H9 (cell line): ENCODE measurements around the gene SLC39A8. TPM values are rescaled to one million over a fixed set of nuclear protein-coding genes. Genes with fewer than 3 reads are reported as not detected.

Source experiments
- DNase-seq: peaks from one replicate; pipeline ENCODE4 v3.0.0-alpha.2; 2017
- H2AFZ ChIP-seq: one replicate; pipeline ENCODE4 v1.6.1; 2013; ENCODE audit warnings: mild to moderate bottlenecking, low read length, control low read depth, moderate library complexity
- H2AK5ac ChIP-seq: 2 replicates; pipeline ENCODE4 v1.6.1; 2013; ENCODE audit warnings: low read length, control low read depth, mixed read lengths; ENCODE audit not compliant: insufficient read length
- H2BK120ac ChIP-seq: one replicate; pipeline ENCODE4 v1.6.1; 2013; ENCODE audit warnings: low read depth, mild to moderate bottlenecking, low read length, control low read depth, inconsistent platforms; ENCODE audit not compliant: poor library complexity, severe bottlenecking
- H2BK12ac ChIP-seq: 2 replicates; pipeline ENCODE4 v1.6.1; 2013; ENCODE audit warnings: low read length, control low read depth, mixed read lengths, low read depth; ENCODE audit not compliant: insufficient read length
- H2BK15ac ChIP-seq: 2 replicates; pipeline ENCODE4 v1.6.1; 2013; ENCODE audit warnings: low read depth, low read length, control low read depth
- H2BK20ac ChIP-seq: one replicate; pipeline ENCODE4 v1.6.1; 2013; ENCODE audit warnings: low read depth, mild to moderate bottlenecking, low read length, control low read depth, inconsistent platforms; ENCODE audit not compliant: poor library complexity, severe bottlenecking
- H2BK5ac ChIP-seq: 2 replicates; pipeline ENCODE4 v1.6.1; 2013; ENCODE audit warnings: low read length, control low read depth, mixed read lengths; ENCODE audit not compliant: insufficient read length
- H3K14ac ChIP-seq: 2 replicates; pipeline ENCODE4 v1.6.1; 2013; ENCODE audit warnings: low read length, control low read depth; ENCODE audit not compliant: insufficient read depth
- H3K18ac ChIP-seq: 2 replicates; pipeline ENCODE4 v1.6.1; 2013; ENCODE audit warnings: low read depth, mild to moderate bottlenecking, mixed read lengths, low read length, control low read depth; ENCODE audit not compliant: insufficient read length
- H3K23ac ChIP-seq: 2 replicates; pipeline ENCODE4 v1.6.1; 2013; ENCODE audit warnings: low read length, control low read depth, mixed read lengths, low read depth; ENCODE audit not compliant: insufficient read length
- H3K23me2 ChIP-seq: 2 replicates; pipeline ENCODE4 v1.6.1; 2013; ENCODE audit warnings: low read depth, mild to moderate bottlenecking, mixed read lengths, low read length, control low read depth; ENCODE audit not compliant: insufficient read length, poor library complexity, severe bottlenecking
- H3K27ac ChIP-seq: 2 replicates; pipeline ENCODE4 v1.5.1; 2013; ENCODE audit warnings: low read length, control low read depth, mixed read lengths, low read depth; ENCODE audit not compliant: insufficient read length
- H3K27me3 ChIP-seq: 2 replicates; pipeline ENCODE4 v1.6.1; 2013; ENCODE audit warnings: low read length, control low read depth, inconsistent platforms; ENCODE audit not compliant: insufficient read depth
- H3K4ac ChIP-seq: 2 replicates; pipeline ENCODE4 v1.6.1; 2013; ENCODE audit warnings: low read depth, mild to moderate bottlenecking, control low read depth, inconsistent platforms, low read length, moderate library complexity
- H3K4me1 ChIP-seq: 2 replicates; pipeline ENCODE4 v1.6.1; 2013; ENCODE audit warnings: low read length, control low read depth, inconsistent platforms; ENCODE audit not compliant: insufficient read depth
- H3K4me2 ChIP-seq: 2 replicates; pipeline ENCODE4 v1.6.1; 2013; ENCODE audit warnings: low read length, control low read depth, mixed read lengths; ENCODE audit not compliant: insufficient read length, insufficient read depth
- H3K56ac ChIP-seq: 2 replicates; pipeline ENCODE4 v1.6.1; 2013; ENCODE audit warnings: low read depth, mild to moderate bottlenecking, mixed read lengths, low read length, control low read depth; ENCODE audit not compliant: insufficient read length
- H3K79me1 ChIP-seq: 2 replicates; pipeline ENCODE4 v1.6.1; 2013; ENCODE audit warnings: low read depth, mild to moderate bottlenecking, moderate library complexity, low read length, control low read depth, inconsistent platforms; ENCODE audit not compliant: insufficient read depth, poor library complexity, severe bottlenecking
- H3K79me2 ChIP-seq: 2 replicates; pipeline ENCODE4 v1.6.1; 2013; ENCODE audit warnings: low read length, control low read depth, inconsistent platforms; ENCODE audit not compliant: insufficient read depth
- H3K9ac ChIP-seq: 2 replicates; pipeline ENCODE4 v1.6.1; 2013; ENCODE audit warnings: low read length, control low read depth, mixed read lengths; ENCODE audit not compliant: insufficient read length; ENCODE audit errors: extremely low read depth
- H3K9me3 ChIP-seq: one replicate; pipeline ENCODE4 v1.6.1; 2013; ENCODE audit warnings: low read depth, low read length, inconsistent platforms; ENCODE audit not compliant: control insufficient read depth
- H3T11ph ChIP-seq: one replicate; pipeline ENCODE4 v1.6.1; 2013; ENCODE audit warnings: mild to moderate bottlenecking, low read length, control low read depth, inconsistent platforms
- H4K20me1 ChIP-seq: one replicate; pipeline ENCODE4 v1.6.1; 2013; ENCODE audit not compliant: control insufficient read depth, insufficient read length, insufficient read depth
- H4K5ac ChIP-seq: 2 replicates; pipeline ENCODE4 v1.6.1; 2013; ENCODE audit warnings: low read depth, mild to moderate bottlenecking, mixed read lengths, low read length, control low read depth; ENCODE audit not compliant: insufficient read length
- H4K8ac ChIP-seq: replicated peaks from 2 replicates; pipeline ENCODE4 v1.6.1; 2013; ENCODE audit warnings: low read length, control low read depth, mixed read lengths, low read depth; ENCODE audit not compliant: insufficient read length
- H4K91ac ChIP-seq: 2 replicates; pipeline ENCODE4 v1.6.1; 2013; ENCODE audit warnings: low read depth, mild to moderate bottlenecking, moderate library complexity, mixed read lengths, low read length, control low read depth; ENCODE audit not compliant: insufficient read length
- H3K27ac Mint-ChIP-seq, 3 experiments: 2 replicates in 2 of 3; 3 replicates in 1 of 3; pipeline ENCODE4 v1.8.0; 2020 to 2021; ENCODE audit warnings: mixed read lengths in 3 of 3, mild to moderate bottlenecking in 1 of 3, moderate library complexity in 1 of 3
- H3K27me3 Mint-ChIP-seq: 2 replicates; pipeline ENCODE4 v1.8.0; 2021; ENCODE audit warnings: low read depth, mild to moderate bottlenecking, moderate library complexity, mixed read lengths
- H3K36me3 Mint-ChIP-seq, 3 experiments: 2 replicates in 2 of 3; 3 replicates in 1 of 3; pipeline ENCODE4 v1.8.0; 2020 to 2021; ENCODE audit warnings: low read depth in 3 of 3, mixed read lengths in 3 of 3; ENCODE audit not compliant: insufficient read depth in 1 of 3
- H3K4me1 Mint-ChIP-seq, 2 experiments: 2 replicates each; pipeline ENCODE4 v1.8.0; 2020; ENCODE audit warnings: mixed read lengths in 2 of 2
- H3K4me3 Mint-ChIP-seq, 2 experiments: 2 replicates in 1 of 2; 3 replicates in 1 of 2; pipeline ENCODE4 v1.8.0; 2020 to 2021; ENCODE audit warnings: mild to moderate bottlenecking in 2 of 2, mixed read lengths in 2 of 2, moderate library complexity in 1 of 2
- H3K9me3 Mint-ChIP-seq, 2 experiments: 2 replicates in 1 of 2; 3 replicates in 1 of 2; pipeline ENCODE4 v1.8.0; 2020; ENCODE audit warnings: mild to moderate bottlenecking in 2 of 2, mixed read lengths in 2 of 2, moderate library complexity in 1 of 2
- CTCF ChIP-seq: fragments of 200-600 bp; sonication (generic); conservative IDR thresholded peaks from 3 replicates; pipeline ENCODE4 v1.8.0; 2021; ENCODE audit warnings: antibody characterized with exemption, mild to moderate bottlenecking
- WGBS: extraction: QIAGEN DNeasy Blood & Tissue Kit; methylation state at CpG from one replicate; pipeline ENCODE4 v1.1.7; 2013; ENCODE audit warnings: missing lambda C conversion rate, low lambda C conversion rate, mixed read lengths; ENCODE audit not compliant: insufficient read length; ENCODE audit errors: extremely low coverage; 5-methylcytosine and 5-hydroxymethylcytosine counted together
- total RNA-seq: library from RNA; stranded (reverse); gene quantifications from 2 replicates; pipeline ENCODE4 v1.2.1, GENCODE V29; 2021

Gene SLC39A8
- total RNA-seq, 1 experiment from 2014 or later = 11.0 TPM

DNA sequence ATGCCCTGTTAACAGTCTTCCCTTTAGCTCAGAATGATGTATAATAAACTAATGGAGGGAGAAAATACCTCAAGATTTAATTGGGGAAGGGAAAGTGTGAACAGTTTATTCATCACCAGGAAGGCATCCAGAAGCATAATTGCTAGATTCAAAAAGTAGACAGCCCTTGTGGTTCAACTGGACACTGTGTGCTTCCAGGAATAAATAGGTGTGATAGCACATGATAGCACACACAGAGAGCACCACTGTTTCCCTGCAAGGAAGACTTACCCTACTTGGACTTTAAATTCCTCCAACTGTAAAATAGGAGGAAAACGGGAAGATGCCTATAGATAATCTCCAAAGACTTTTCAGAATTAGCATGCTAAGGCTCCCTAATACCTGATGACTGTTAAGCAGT is 27.8 kb downstream of the SLC39A8 start:
- Histone ChIP-seq H2BK120ac (no peak overlapping the region), H3K79me2 (no peaks in the 10 kb centered on the region), H3K14ac (no peak overlapping the region), H2BK20ac (no peak overlapping the region), H3K79me1 (no peaks in the 10 kb centered on the region), H2BK5ac (no peak overlapping the region), H2AK5ac (no peak overlapping the region), H3K4me1 (peaks cover 12% of the 10 kb centered on the region), H4K20me1 (no peaks in the 10 kb centered on the region), H4K8ac (no peak overlapping the region), H3K56ac (no peak overlapping the region), H4K5ac (no peak overlapping the region), H3K27ac (no peak overlapping the region), H3K23me2 (no peaks in the 10 kb centered on the region), H3K18ac (no peak overlapping the region), H3K23ac (no peak overlapping the region), H3K9ac (no peak overlapping the region), H3K4ac (no peak overlapping the region), H2BK15ac (no peak overlapping the region), H2AFZ (no peak overlapping the region), H3K9me3 (no peaks in the 10 kb centered on the region), H3T11ph (no peak overlapping the region), H3K4me2 (no peak overlapping the region), H2BK12ac (no peak overlapping the region), H3K27me3 (no peaks in the 10 kb centered on the region), H4K91ac (no peak overlapping the region)
- no peak for TF ChIP-seq CTCF
- H3K27me3 Mint-ChIP-seq = no peaks in the 10 kb centered on the region
- no peaks in the 10 kb centered on the region; a peak in 1 of 7 replicates for H3K36me3 Mint-ChIP-seq
- 0 out of 5 replicates have a peak, but pooled peaks cover 0 to 2% of the 10 kb centered on the region in 2 experiments for H3K9me3 Mint-ChIP-seq
- no peak overlapping the region for H3K27ac Mint-ChIP-seq
- no peak overlapping the region for H3K4me3 Mint-ChIP-seq
- peaks cover 36 to 37% of the 10 kb centered on the region in 2 experiments for H3K4me1 Mint-ChIP-seq
- WGBS = no CpG with 5 or more reads among the region's 1 CpG
- DNase-seq = no peak
